Activated T-helper 1 cell treated with Interleukin-2 at 50 U/mL for 16 hours (primary cell): ENCODE data around the gene POU5F2.

Experiments used
- DNase-seq: peaks from one replicate; pipeline ENCODE4 v3.0.0-alpha.2; 2020; ENCODE audit warnings: low read depth

Gene POU5F2

DNA sequence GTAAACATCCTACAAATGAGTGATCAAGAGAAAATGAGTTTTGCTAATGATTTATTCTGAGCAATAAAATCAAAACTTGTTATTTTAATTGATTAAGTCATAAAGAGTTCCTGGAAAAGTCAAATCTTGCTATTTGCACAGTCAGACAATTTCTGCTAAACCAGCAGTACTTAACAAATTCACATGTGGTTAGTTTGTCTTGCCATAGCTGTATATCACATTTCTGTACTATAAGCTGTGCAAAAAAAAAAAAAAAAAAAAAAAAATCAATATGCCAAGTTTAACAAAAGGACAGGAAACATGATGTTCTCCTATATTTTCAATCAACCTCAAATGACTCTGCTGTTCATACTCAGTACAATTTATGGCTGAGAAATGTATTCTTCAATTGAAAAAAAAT is 24.9 kb downstream of the POU5F2 start:
- no peak for DNase-seq

DNA sequence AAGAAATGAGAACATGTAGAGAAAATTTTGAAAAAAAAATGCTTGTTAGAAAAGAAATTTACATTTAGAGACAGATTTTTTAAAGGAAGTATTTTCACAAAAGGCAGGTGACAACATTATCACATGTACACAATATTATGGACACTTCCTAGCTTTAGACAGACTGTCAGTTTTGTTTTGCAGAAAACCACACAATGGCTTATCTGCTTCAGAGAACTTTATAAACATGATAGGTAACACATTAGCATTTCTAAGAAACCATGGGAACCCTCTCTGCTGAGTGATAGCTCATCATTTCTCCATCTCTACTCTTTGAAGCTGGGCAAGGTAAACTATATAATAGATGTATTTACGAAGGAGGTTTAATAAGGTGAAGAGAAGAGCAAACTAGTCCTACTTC is 25.6 kb downstream of the POU5F2 start:
- no peak for DNase-seq

DNA sequence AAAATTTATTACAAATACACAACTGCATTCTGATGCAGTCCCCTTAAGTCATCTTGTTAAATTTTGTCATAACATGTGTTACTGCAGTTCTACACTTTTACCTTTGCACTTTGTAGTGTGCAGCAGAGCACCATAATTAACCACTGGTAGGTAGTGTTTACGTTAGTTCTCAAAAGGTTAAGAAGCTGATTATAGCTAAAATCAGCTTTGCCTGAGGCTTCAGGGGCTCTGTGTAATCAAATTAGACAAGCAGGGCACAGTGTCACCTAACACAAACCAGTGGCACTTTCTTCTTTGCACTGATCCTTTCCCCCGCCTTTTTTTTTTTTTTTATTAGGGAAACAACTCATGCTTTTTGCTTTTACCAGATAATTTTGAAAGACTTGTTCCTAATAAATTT is 26.1 kb downstream of the POU5F2 start:
- DNase-seq, result no peak

DNA sequence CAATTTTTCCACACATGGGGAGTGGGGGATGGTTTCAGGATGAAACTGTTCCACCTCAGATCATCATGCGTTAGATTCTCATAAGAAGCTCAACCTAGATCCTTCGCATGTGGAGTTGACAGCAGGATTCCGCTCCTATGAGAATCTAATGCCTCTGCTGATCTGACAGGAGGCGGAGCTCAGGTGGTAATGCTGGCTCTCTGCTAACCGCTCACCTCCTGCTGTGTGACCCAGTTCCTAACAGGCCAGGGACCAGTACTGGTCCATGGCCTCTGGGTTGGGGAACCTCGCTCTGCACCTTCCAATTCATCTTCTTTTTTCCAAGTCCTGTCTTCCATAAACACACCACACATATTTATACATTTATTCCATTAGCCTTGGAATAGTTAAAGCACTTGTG is 33.0 kb downstream of the POU5F2 start:
- DNase-seq, result no peak

DNA sequence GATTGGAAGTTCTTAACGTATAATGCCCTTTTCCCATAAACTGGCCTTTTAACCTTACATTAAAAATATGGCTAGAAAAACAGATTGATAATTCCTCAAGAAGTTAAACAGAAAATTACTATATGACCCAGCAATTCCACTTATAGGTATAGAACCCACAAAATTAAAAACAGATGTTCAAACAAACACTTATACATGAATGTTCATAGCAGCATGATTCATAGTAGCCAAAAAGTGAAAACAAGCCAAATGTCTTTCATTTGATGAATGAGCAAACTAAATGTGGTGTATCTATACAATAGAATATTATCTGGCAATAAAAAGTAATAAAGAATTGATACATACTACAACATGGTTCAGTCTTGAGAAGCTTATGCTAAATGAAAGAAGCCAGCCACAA is 35.5 kb downstream of the POU5F2 start:
- no peak for DNase-seq

DNA sequence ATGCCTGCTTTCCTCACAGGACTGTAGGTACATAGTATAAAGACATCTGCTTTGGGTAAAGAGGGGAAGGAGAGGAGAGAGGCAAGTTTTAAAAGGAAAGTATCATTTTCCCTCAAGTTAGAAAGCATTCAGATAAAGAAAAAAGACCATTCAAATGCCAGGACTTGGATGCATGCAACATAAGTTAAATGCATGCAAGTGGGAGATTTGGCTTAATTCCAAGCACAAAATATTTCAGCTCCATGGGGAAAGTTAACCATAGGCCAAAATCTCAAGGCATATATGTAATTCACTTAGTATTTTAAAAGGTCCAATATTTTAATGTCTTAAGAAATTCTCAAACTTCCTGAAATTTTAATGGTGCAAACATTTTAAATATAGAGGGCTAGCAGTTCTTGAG is 36.4 kb downstream of the POU5F2 start:
- no peak for DNase-seq

- DNase-seq, result no peak
Observed at GRCh38 chr5:93691997-93692396, 49.4 kb downstream of the POU5F2 start.
